Endometrial microvascular endothelial cells (primary cell): Measurements from ENCODE around the gene FRAS1. TPM values are rescaled to one million over a fixed set of nuclear protein-coding genes. Genes with fewer than 3 reads are reported as not detected.
"Not testable (repeated sequence)": the region's sequence is repeated elsewhere in the genome, so short reads cannot be mapped to it uniquely, and the experiment has no call there.

ENCODE experiments used
- in situ Hi-C: cut with HindIII; loops from 2 replicates; pipeline ENCODE4 v1.10.0; 2017; ENCODE audit warnings: low sequenced_read_pairs, low pct_unique_long_range_greater_than_20kb; ENCODE audit errors: inconsistent ontology term
- total RNA-seq: library from RNA; depleted of rRNA; stranded (reverse); fragments of >200 nt; gene quantifications from one replicate; pipeline ENCODE4 v1.2.3, GENCODE V29; 2015; ENCODE audit errors: inconsistent ontology term

Gene FRAS1
- total RNA-seq, 1 donor from 2014 or later = 1.4 TPM

DNA sequence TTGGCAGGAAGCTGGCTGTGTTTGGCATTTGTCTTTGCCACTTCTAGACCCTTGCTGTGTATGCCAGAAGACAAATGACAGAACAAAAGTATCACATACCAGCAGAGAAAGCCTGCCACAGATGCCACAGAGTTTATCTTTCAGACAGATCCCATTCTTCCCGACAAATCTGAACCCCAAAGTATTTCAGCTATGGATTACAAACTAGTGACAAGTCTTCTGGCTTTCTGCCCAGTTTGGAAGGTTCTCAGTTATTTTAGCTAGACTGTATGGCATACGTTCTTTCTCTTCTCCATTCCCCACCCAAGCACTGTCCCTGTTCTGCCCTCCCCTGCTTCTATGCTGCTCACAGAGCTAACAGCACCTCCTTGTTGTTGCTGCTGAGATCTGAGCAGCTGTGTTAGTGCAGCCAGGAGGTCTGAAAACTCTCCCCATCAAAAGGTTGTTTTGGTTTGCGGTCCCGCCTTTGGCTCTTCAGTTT, 236.7 kb downstream of the FRAS1 start:
- in situ Hi-C loops = no loop called here

DNA sequence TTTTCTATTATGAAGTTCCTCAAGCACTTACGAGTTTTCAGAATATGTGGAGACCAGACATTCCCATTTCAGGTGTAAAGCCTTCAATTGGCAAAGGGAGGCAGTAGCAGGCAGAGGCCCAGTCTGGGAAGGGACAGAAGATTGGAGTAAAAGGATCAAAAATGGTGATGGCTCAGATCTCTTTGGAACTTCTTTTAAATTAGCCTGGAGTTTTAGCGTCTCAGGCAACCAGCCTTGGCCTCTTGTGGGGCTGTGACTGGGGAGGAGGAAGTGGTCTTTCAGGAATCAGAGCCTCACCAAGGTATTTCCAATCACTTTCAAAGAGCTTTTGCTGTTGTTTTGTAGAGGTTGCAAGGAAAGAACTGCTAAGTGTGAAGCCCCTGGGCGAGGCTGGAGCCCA, 239.1 kb downstream of the FRAS1 start:
- in situ Hi-C loops = no loop called here

DNA sequence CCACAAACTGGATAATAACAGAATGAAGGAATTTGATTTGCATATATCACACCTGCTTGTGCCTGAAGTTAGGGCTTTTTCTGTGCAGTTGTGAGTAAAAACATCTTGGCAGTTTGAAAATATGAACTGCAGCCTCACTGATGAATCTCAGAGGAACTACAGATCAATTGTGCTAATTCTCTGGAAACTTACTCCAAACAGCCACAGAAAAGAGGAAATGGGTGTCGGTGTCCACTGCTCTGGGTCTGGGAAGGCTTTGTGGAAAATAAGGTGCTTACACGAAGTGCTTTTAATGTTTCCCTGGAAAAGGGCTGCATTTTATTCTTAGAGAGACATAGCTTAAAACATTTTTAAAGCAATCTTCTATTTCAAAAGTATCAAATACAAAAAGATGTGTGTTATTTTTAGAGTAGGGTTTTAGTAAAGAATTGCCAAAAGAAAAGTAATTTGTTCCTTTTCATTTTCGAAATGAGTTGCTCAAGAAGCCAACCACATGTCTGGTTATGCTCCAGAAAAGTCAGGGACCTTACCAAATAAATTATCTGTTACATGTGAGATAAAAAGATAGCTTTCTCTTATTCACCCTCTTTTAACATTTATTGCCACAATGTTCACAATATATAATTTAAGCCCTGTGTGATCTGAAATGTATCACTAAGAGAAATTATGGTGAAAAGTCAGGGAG, 240.1 kb downstream of the FRAS1 start:
- in situ Hi-C loops = no loop called here

DNA sequence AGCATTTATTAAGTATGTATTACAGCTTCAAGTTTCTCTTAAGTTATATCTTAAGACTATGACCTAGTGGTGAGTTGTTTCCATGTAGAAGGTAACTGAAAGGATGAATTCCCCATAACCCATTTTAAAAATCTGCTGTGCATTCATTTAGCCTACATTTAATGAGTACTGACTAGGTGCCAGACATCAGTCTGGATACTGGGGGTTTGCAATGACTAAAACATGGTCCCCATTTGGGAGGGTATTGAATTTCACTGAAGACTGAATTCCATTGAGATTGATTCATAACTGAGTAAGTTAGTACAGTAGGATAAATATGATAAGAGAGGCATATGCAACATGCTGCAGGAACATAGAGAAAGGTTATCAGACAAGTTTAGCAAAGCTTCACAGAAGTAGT, 241.5 kb downstream of the FRAS1 start:
- in situ Hi-C loops = no loop called here

DNA sequence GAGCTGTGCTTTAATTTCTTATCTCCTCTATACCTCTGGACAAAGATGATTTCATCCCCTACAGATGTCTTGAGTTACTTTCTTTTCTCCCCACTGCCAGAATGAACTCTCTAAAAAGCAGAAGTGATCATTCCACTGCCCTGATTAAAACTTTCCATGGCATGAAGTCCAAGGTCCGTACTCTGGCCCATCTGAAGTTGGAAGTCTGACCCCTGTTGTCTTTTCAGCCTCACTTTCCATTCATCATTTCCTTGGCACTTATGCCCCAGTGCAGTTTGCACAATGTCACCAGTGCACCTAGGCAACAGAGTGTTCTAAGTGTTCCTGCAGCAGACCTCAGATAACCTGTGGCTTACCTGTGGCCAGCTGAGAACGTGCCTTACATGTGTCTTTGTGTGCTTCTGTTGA, 242.4 kb downstream of the FRAS1 start:
- in situ Hi-C loops = no loop called here

DNA sequence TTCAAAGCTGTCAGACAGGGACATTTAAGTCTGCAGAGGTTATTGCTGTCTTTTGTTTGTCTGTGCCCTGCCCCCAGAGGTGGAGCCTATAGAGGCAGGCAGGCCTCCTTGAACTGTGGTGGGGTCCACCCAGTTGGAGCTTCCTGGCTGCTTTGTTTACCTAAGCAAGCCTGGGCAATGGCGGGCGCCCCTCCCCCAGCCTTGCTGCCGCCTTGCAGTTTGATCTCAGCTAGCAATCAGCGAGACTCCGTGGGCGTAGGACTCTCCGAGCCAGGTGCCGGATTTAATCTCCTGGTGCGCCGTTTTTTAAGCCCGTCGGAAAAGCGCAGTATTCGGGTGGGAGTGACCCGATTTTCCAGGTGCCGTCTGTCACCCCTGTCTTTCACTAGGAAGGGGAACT, 250.1 kb downstream of the FRAS1 start:
- in situ Hi-C loops = not testable (repeated sequence)

DNA sequence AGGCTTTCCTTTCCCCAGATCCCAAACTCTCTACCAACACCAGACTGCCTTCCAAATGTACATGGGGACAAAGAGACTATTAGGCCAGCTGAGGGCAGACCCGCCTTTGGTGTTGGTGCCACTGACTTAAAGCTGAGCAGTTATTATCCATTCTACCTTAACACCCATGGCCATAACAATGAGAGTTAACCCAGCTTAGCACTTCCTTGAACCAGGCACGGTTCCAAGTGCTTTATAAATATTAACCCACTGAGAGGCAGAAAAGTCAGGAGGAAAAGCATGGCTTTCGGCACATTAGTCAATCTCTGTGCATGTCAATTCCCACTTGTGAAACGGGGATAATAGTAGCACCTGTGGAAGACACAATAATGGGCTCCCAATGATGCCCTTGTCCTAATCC, 251.4 kb downstream of the FRAS1 start:
- in situ Hi-C loops = no loop called here

DNA sequence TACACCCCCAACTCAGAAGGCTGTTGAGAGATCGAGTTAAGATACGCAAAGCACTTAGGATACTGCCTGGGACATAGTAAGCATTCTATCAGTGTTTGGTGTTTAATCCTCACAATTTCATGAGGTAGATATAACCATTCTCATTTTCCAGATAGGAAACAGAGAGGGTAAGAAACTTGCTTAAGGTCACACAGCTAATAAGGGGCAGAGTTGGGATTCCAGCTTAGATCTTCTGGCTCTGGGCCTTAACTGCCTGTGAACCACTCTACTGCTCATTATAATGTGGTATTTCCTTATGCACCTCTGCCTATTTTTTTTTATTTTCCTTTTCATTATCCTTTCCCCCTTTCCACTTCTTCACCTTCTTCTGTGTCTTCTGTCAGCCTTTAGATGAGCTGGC, 252.2 kb downstream of the FRAS1 start:
- in situ Hi-C loops = no loop called here

DNA sequence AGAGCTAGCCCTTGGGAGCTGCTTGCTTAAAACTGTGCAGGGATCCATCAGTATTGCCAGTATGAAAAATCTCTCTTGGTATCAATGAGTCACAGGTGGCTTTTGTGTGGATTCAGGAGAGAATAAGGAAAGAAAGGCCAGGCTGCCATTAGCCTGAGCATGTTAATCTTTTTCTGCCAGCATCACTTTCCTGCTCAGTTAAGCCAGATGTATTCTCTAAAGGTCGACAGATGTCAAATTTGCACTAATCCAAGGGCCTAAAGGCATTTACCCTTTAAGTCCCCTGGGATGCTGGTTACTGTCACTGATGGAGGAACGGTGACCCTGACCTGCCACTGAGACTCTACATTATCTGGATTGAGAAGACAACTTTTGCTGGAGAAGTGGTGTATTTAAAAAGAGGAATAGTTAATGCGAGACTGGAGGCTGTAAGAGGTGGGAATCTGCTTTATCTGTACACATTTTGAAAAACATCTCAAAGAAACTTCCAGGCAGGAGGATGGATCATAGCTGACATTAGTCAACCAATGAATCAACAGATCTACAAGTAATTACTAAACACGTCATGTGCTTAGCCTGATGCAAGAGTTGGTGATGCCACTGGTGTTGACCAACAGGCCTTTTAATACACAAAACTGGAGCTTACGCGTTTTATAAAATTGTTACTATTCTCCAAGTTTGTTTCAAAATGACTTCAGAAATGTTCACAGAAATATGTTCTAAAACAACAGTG, 253.1 kb downstream of the FRAS1 start:
- in situ Hi-C loops = no loop called here

DNA sequence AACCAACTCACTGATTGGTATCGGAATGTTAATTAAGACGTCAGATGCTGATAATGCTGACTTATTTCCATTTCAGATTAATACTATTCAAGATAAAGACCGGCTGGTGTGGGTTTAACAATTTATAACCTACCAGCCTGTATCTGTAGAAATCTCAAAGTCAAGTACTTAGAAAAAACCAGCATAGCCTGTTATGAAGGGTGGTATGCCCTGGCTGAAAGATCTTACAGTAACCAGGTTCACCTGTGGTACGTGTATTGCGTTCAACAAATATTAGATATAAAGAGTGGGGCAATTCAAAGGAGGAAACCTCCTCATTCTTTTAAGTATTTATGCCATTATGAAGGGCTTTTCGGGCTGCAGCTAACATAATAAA, 253.6 kb downstream of the FRAS1 start:
- in situ Hi-C loops = no loop called here

DNA sequence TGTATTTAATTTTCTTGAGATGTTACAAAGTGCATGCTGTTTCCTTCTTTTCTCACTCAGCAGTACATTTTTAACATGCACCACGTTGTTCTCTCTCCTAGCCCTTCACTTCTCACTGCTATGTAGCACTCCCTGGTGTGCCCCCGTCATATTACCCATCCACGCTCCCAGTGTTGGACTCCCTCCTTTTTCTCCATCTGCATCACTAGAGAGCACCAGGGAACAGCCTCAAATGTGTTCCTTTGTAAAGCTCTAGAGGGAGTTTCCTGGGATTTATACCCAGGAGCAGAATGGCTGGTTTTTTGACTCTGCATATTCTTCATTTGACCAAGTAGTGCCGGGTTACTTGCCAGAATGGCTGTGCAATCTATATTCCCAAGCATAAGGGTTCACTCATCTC, 254.2 kb downstream of the FRAS1 start:
- in situ Hi-C loops = no loop called here

DNA sequence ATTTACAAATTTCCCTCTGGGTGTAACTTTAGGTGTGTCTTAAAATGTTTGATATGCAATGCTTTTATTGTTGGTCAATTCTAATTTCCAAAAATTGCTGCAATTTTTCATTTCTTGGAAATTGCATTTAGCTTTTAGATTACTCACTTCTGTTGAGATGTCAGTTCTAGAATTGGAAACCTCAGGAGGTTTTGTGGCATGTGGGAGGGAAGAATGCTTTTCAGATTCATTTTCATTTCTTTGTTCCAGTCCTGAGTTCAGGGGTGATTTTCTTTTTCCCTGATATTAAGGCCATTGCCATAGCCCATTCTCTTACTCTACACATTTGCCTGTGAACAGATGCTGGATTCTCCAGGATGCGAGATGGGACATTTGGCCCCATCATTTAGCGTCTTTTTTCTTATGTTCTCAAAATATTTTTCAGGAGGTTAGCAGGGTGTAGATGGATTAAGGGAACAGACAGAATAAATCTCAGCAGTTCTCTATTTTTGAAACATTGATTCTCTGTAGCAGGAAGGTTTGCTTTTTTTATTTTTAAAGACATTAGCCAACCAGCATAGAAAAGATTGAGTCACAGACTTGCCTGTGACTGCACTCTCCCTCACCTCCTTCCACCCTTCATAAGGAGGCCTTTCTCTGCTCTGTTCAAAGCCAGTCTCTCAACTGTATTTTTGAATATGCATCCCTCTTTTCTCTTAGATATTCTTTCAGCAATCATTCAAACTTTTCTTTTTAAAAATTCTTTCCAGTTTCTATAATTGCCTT, 256.0 kb downstream of the FRAS1 start:
- in situ Hi-C loops = no loop called here

DNA sequence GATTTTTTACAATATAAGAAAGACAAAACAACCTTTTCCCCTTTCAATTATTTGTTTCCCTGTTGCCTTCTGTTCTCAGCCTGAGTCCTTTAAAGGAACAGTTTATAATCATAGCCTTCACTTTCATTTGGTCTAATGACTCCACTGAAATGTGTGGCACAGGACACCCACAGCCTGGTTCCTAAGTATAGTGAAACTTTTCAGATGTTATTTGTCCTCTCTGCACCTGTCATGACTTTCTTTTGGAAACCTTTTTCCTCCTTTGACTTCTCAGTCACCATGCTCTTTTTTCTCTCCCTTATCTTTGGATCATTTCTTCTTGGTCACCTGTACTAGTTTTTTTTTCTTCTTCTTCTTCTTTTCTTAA, 256.6 kb downstream of the FRAS1 start:
- in situ Hi-C loops = no loop called here

DNA sequence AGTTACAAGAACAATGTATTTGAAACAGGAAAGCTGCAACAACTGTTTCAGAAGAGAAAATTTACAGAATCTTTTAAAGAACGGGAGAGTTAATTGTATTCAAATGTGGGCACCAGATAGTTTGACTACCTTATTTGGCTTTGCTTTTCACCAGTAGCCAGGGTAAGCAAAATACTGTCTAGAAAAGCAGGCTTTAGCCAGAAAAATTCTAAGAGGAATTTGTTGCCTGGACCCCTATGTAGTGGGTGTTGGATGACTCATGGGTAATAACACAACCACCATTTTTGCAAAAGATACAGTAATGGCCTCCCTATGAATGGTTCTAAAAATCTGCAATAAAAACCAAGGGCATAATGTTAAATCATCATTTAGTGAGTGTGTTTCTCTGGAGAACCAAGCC, 261.0 kb downstream of the FRAS1 start:
- in situ Hi-C loops = no loop called here

DNA sequence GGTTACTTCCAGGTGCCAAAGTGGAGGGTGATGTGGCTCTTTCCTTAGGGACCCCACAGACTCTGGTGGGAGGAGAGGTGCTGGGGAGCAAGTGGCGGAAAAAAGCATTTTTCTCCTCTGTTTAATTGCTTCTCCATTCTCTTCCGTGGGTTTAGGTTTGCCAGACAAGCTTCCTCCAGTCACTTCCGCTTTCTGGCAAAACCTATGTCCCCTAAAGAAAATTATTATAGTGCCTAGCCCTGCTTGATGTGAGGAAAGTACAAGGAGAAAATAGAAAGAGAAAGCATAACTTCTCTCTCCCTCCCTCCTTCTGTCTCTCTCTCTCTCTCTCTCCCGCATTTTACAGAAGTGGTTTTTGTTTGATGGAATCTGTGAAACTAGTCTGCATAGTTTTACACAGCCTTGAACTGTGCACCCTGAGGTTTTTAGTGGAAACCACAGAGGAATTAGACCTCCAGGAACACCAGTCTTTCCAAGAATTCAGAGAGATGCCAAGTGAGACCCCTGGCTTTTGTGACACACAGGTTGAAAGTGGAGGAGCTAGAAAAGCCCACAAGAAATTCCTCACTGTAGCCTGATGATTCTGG, 263.3 kb downstream of the FRAS1 start:
- in situ Hi-C loops = no loop called here

DNA sequence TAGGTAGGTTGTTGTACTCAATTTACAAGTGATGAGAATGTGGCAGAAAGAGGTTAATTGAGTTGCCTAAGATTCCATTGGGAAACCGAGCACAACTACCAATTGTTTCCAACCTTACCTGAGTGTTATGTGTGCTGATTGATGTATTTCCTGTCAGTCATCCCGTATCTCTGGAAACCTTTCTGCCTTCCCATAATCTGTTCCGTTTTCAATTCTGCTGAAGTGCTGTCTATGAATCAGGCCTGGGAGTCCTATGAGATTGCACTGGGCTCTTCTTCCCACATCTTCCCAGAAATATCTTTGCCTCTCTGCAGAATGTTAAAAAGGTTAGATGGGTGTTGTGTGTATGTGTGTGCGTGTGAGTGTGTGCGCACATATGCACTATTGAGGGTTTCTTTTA, 264.9 kb downstream of the FRAS1 start:
- in situ Hi-C loops = no loop called here

DNA sequence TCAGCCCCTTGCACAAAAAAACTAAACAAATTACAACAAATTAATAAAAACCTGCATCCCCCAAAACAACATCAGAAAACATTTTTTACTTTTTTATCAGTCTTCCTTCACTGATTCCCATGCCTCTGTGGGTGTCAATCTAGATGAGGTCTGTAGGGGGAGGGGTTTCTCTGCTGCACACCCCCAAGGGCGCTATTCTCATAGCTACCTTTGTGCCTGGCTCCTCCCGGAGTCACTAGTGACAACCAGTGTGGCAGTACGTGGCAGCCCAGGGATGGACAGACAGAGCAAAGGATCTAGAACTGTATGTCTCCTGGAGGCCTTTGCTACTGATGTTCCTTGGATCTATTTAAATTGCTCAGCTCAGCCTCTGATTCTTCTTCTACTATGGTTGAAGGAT, 266.3 kb downstream of the FRAS1 start:
- in situ Hi-C loops = no loop called here

DNA sequence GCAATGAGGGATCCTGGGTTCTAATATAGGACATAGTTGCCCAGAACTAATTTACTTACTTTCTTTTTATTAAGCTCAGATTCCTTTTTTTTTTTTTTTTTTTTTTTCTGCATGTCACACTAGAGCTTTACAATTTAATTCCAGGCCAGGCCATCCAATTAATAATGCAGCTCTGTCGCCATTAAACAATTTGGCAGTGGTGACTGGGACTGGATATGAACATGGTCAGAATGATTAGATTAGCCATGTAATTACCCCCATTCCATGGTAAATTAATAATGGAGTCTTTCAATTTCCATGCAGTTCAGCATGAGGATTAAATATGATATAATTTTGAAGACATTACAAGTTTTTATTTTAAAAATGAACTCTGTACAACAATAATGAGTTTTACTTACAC, 267.5 kb downstream of the FRAS1 start:
- in situ Hi-C loops = no loop called here

DNA sequence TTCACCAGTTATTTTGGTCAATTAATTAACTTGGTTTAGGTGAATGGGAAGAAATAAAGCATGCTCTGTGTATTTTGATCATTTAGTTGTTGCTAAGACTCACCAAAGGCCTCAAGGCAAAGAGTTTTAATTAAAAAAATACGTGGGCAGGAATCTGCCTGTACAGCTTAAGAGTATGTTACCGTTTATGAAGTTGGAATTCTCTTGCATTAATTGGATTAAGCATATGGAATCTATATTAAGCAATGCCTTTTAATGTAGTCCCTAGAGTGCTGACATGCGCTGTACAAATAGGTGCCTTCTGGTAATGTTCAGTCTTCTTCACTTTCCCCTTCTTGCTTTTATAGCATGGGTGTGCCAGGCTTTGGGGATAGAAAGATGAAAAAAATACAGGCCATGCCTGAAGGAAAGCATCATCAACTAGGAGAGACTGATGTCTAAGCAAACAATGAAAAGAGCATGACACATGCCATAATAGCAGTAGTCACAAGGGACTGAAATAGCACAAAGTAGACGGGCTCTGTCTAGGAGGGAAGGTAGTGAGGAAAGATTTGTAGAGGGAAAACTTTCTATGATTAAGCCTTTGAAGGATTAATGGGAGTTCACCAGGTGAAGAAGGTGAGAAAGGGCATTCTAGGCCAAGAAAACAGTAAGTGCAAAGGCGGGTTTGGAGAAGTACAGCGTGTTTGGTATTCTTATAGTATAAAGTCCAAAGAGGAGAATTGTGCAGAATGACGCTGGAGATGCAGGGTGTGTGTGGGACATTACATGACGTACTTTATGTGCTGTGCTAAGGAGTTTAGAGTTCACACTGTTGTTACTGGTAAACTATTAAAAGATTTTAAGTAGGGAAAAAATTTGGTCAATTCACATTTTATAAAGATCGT, 268.4 kb downstream of the FRAS1 start:
- in situ Hi-C loops = no loop called here
